K562 (cell line): ENCODE results near the gene SYNPO2. TPM values are rescaled to one million over a fixed set of nuclear protein-coding genes. Genes with fewer than 3 reads are reported as not detected.

Source experiments
- ATAC-seq: fragments of 200-7000 bp; cut with Tn5 transposase; 3 replicates; pipeline ENCODE4 v1.9.1; 2020; ENCODE audit warnings: moderate library complexity
- BruUV-seq: library from RNA; stranded (reverse); fragments of 400-500 nt; replicated peaks from 2 replicates; lab custom pipeline; 2021; lab: Mats Ljungman, UMichigan
- CTCF ChIA-PET: fragments of 300-600 bp; formaldehyde crosslinking; extraction: SDS; loops from one replicate; lab custom pipeline; 2021; ENCODE audit warnings: low intra/inter-chr PET ratio; lab: Yijun Ruan, JAX
- POLR2A ChIA-PET: fragments of 300-600, 350-650 bp; sonication (Branson Sonifier 250); formaldehyde crosslinking; extraction: SDS; loops from one replicate; lab custom pipeline; 2021; ENCODE audit warnings: antibody characterized with exemption, inconsistent platforms; lab: Yijun Ruan, JAX
- DNase-seq, 4 experiments: peaks; one replicate each; pipeline versions ENCODE4 v3.0.0 to v3.0.0-alpha.2; 2011 to 2018; ENCODE audit warnings: low spot score in 3 of 4, mixed read lengths in 3 of 4; ENCODE audit errors: extremely low read depth in 1 of 4
- FAIRE-seq: peaks from 2 replicates; lab custom pipeline; 2011; peaks lifted over from hg19 to GRCh38; lab: Jason Lieb, UNC
- H2AFZ ChIP-seq: 2 replicates; pipeline ENCODE4 v1.6.0; 2011; ENCODE audit warnings: low read depth, low read length, control low read depth, inconsistent platforms
- H3K27ac ChIP-seq: fragments of 200-600 bp; 3 replicates; pipeline ENCODE4 v1.8.0; 2011; ENCODE audit warnings: low read depth, mild to moderate bottlenecking, control low read depth, inconsistent platforms, low read length, moderate library complexity, mixed read lengths; ENCODE audit errors: extremely low read depth
- H3K27me3 ChIP-seq, 2 experiments: fragments of 300-600 bp in 1 of 2; 2 replicates in 1 of 2; 3 replicates in 1 of 2; pipeline versions ENCODE4 v1.6.0 to v1.8.0; 2011; ENCODE audit warnings: inconsistent platforms in 2 of 2, low read length in 2 of 2, mild to moderate bottlenecking in 1 of 2, mixed read lengths in 1 of 2, moderate library complexity in 1 of 2; ENCODE audit not compliant: control insufficient read depth in 2 of 2, insufficient read depth in 2 of 2
- H3K36me3 ChIP-seq: fragments of 300-600 bp; 3 replicates; pipeline ENCODE4 v1.8.0; 2011; ENCODE audit warnings: mild to moderate bottlenecking, low read length, inconsistent platforms; ENCODE audit not compliant: control insufficient read depth, insufficient read depth
- H3K4me1 ChIP-seq, 2 experiments: fragments of 200-600 bp in 1 of 2; replicated peaks in 1 of 2; 2 replicates in 1 of 2; 3 replicates in 1 of 2; pipeline versions ENCODE4 v1.5.1 to v1.8.0; 2011; ENCODE audit warnings: inconsistent platforms in 2 of 2, low read length in 2 of 2, mild to moderate bottlenecking in 1 of 2, mixed read lengths in 1 of 2, moderate library complexity in 1 of 2; ENCODE audit not compliant: control insufficient read depth in 2 of 2, insufficient read depth in 2 of 2
- H3K4me2 ChIP-seq: 2 replicates; pipeline ENCODE4 v1.6.1; 2011; ENCODE audit warnings: low read length, control low read depth, inconsistent platforms, mixed read lengths; ENCODE audit not compliant: insufficient read depth
- H3K4me3 ChIP-seq: fragments of 200-600 bp; sonication (generic), shearing (Covaris generic); 2 replicates; pipeline ENCODE4 v1.5.1; 2016; ENCODE audit warnings: control low read depth, inconsistent platforms
- H3K79me2 ChIP-seq: fragments of 200-600 bp; 3 replicates; pipeline ENCODE4 v1.8.0; 2011; ENCODE audit warnings: low read length, inconsistent platforms; ENCODE audit not compliant: control insufficient read depth, insufficient read depth
- H3K9ac ChIP-seq, 2 experiments: 2 replicates each; pipeline versions ENCODE4 v1.6.0 to v1.6.1; 2011; ENCODE audit warnings: low read depth in 2 of 2, low read length in 2 of 2, control low read depth in 1 of 2, inconsistent platforms in 1 of 2, mild to moderate bottlenecking in 1 of 2, mixed read lengths in 1 of 2; ENCODE audit not compliant: insufficient read depth in 1 of 2
- H3K9me1 ChIP-seq: one replicate; pipeline ENCODE4 v1.6.0; 2011; ENCODE audit warnings: inconsistent platforms, mild to moderate bottlenecking, low read length, moderate library complexity; ENCODE audit not compliant: control insufficient read depth, insufficient read depth
- H3K9me3 ChIP-seq: replicated peaks from 2 replicates; pipeline ENCODE4 v1.5.1; 2011; ENCODE audit warnings: low read depth, low read length, inconsistent platforms; ENCODE audit not compliant: control insufficient read depth, insufficient read depth
- H4K20me1 ChIP-seq: replicated peaks from 2 replicates; pipeline ENCODE4 v1.6.1; 2011; ENCODE audit warnings: low read length, inconsistent platforms, mixed read lengths; ENCODE audit not compliant: control insufficient read depth, insufficient read depth
- MED1 ChIP-seq: sonication (generic); formaldehyde crosslinking; IDR thresholded peaks from 2 replicates; pipeline ENCODE4 v1.8.1; 2023; ENCODE audit warnings: missing genetic modification reagents, borderline replicate concordance
- RBM14 ChIP-seq: fragments of 200-400 bp; formaldehyde crosslinking; IDR thresholded peaks from 2 replicates; pipeline ENCODE4 v1.6.1; 2018; ENCODE audit warnings: low read depth, mild to moderate bottlenecking, low read length, moderate library complexity, borderline replicate concordance; ENCODE audit not compliant: insufficient read depth
- RFX7 ChIP-seq: fragments of 250-450 bp; sonication (Bioruptor Pico); IDR thresholded peaks from 2 replicates; pipeline ENCODE4 v1.5.1; 2021; ENCODE audit warnings: mild to moderate bottlenecking
- SIRT6 ChIP-seq: IDR thresholded peaks from one replicate; pipeline ENCODE4 v1.6.1; 2012; ENCODE audit warnings: low read depth, mild to moderate bottlenecking, control low read depth, inconsistent platforms, low read length, moderate library complexity
- SMAD2 ChIP-seq: fragments of 150-350 bp; IDR thresholded peaks from 2 replicates; pipeline ENCODE4 v1.6.1; 2014; ENCODE audit warnings: low read depth, mild to moderate bottlenecking, low read length
- TCFL5 ChIP-seq: fragments of 250-450 bp; sonication (Bioruptor Pico); conservative IDR thresholded peaks from 2 replicates; pipeline ENCODE4 v1.6.1; 2021; ENCODE audit warnings: mild to moderate bottlenecking, moderate library complexity, matching md5 sums
- ZNF274 ChIP-seq: IDR thresholded peaks from 2 replicates; pipeline ENCODE4 v1.6.1; 2011; ENCODE audit warnings: low read depth, mild to moderate bottlenecking, low read length, moderate library complexity, borderline replicate concordance
- WGBS: fragments of 100-300 bp; shearing (Covaris generic); methylation state at CpG from one replicate; pipeline ENCODE4 v1.1.6; 2016; ENCODE audit warnings: low coverage, mixed read lengths; ENCODE audit not compliant: insufficient coverage; ENCODE audit errors: missing lambda C conversion rate; 5-methylcytosine and 5-hydroxymethylcytosine counted together
- in situ Hi-C: fragments of 300-500 bp; cut with MboI; formaldehyde crosslinking; loops from 4 replicates; pipeline ENCODE4 v1.15.0; 2018; ENCODE audit warnings: inconsistent platforms, mixed read lengths
- intact Hi-C: fragments of 100-400 bp; cut with micrococcal nuclease; formaldehyde crosslinking; loops from 2 replicates; pipeline ENCODE4 v1.14.2; 2022
- polyA plus RNA-seq, 8 experiments: library from polyadenylated mRNA; depleted of rRNA in 4 of 8; stranded (reverse) in 5 of 8; unstranded in 3 of 8; fragments of >200 nt; fragmentation: Nextera tagmentation in 2 of 8; fragmentation: Illumina TruSeq in 1 of 8; extraction: Ambion mirVana in 2 of 8; extraction: Trizol in 1 of 8; gene quantifications; 2 replicates each; pipeline versions ENCODE4 v1.2.1 to v1.2.3, GENCODE V29; 2011 to 2014; ENCODE audit warnings: inconsistent platforms in 1 of 8, missing spikeins in 1 of 8
- total RNA-seq, 7 experiments: library from RNA; depleted of rRNA in 6 of 7; stranded (reverse); fragments of >200 nt in 6 of 7; fragmentation: Illumina TruSeq in 2 of 7; extraction: Trizol in 2 of 7; gene quantifications; 2 replicates each; pipeline versions ENCODE4 v1.2.1 to v1.2.3, GENCODE V29; 2011 to 2021; ENCODE audit warnings: low replicate concordance in 1 of 7
- TF ChIP-seq, protein P1 (sequence below): fragments of 450-650 bp; formaldehyde crosslinking; IDR thresholded peaks from 2 replicates; pipeline ENCODE4 v1.4.0; 2020; ENCODE audit warnings: mild to moderate bottlenecking, moderate library complexity
- TF ChIP-seq, protein P2 (sequence below), 2 experiments: fragments of 450-650 bp; IDR thresholded peaks; 2 replicates each; pipeline ENCODE4 v1.6.1; 2018; ENCODE audit warnings: mild to moderate bottlenecking in 2 of 2, low read depth in 1 of 2; ENCODE audit not compliant: partially characterized antibody in 2 of 2
- TF ChIP-seq, protein P3 (sequence below), 2 experiments: fragments of 250-450 bp in 1 of 2; fragments of 450-650 bp in 1 of 2; sonication (Bioruptor Pico) in 1 of 2; IDR thresholded peaks; 2 replicates each; pipeline versions ENCODE4 v1.6.1 to v1.8.0; 2016 to 2021; ENCODE audit warnings: mild to moderate bottlenecking in 2 of 2, moderate library complexity in 2 of 2, missing compliant biosample characterization in 1 of 2, missing genetic modification characterization in 1 of 2
- TF ChIP-seq, protein P4 (sequence below): fragments of 250-450 bp; sonication (Bioruptor Pico); IDR thresholded peaks from 2 replicates; pipeline ENCODE4 v1.5.0; 2021; ENCODE audit warnings: mild to moderate bottlenecking, moderate library complexity

SYNPO2 gene
- total and polyA plus RNA-seq, 9 of the 15 experiments (the other 6 are each of a cell fraction or from before 2014, with no cell fraction given) = 0.03 to 0.18 TPM; not detected in 7

DNA sequence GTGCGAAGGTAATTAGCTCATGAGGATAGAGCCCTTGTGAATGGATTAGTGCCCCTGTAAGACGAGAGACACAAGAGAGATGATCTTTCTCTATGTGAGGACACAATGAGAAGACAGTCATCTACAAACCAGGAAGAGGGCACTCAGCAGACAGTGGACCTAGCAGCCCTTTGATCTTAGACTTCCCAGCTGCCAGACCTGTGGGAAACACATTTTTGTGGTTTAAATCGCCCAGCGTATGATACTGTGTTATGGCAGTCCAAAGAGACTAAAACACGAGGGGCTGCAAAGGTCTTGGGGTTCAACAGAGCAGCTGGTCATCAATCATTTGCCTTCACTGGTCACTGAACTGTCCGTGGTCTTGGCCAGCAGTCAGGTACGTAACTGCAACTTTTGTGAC is 9.2 kb upstream of the SYNPO2 start:
- ATAC-seq (peak; percentile 29; the same call in 2 of the 3 replicates), DNase-seq (no peak), FAIRE-seq (no peak)
- Histone ChIP-seq H3K27ac (no peak overlapping the region), H3K4me2 (no peak overlapping the region), H4K20me1 (no peaks in the 10 kb centered on the region), H3K9me1 (no peaks in the 10 kb centered on the region), H3K4me3 (no peak overlapping the region), H3K4me1 (no peaks in the 10 kb centered on the region; a peak in 1 of 5 replicates), H3K9ac (no peak overlapping the region), H3K9me3 (peaks cover 4% of the 10 kb centered on the region; the same call in 1 of the 2 replicates), H3K36me3 (no peaks in the 10 kb centered on the region), H2AFZ (no peak overlapping the region), H3K27me3 (peaks cover 2 to 12% of the 10 kb centered on the region in 2 experiments; a peak in 2 of 5 replicates), H3K79me2 (no peaks in the 10 kb centered on the region)
- no TSS peak for BruUV-seq
- POLR2A ChIA-PET = interaction anchor here (0.7 kb wide), 1 partner anchor 9 kb away, joined by 3 read pairs; no protein-coding TSS in a partner anchor
- WGBS = 7% methylated on average over 7 of the region's 7 CpGs
- CTCF ChIA-PET = no interaction called here
- intact Hi-C loops = no loop called here
- TF ChIP-seq MED1 (CRISPR knock-in tag) = no peak
- TF ChIP-seq SMAD2 = no peak
- no peak for TF ChIP-seq RBM14
- no peak for TF ChIP-seq TCFL5 (CRISPR knock-in tag)
- no peak for TF ChIP-seq RFX7 (CRISPR knock-in tag)
- no peak for TF ChIP-seq ZNF274
- TF ChIP-seq, protein P1, sequence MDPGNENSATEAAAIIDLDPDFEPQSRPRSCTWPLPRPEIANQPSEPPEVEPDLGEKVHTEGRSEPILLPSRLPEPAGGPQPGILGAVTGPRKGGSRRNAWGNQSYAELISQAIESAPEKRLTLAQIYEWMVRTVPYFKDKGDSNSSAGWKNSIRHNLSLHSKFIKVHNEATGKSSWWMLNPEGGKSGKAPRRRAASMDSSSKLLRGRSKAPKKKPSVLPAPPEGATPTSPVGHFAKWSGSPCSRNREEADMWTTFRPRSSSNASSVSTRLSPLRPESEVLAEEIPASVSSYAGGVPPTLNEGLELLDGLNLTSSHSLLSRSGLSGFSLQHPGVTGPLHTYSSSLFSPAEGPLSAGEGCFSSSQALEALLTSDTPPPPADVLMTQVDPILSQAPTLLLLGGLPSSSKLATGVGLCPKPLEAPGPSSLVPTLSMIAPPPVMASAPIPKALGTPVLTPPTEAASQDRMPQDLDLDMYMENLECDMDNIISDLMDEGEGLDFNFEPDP = no peak
- TF ChIP-seq, protein P2, sequence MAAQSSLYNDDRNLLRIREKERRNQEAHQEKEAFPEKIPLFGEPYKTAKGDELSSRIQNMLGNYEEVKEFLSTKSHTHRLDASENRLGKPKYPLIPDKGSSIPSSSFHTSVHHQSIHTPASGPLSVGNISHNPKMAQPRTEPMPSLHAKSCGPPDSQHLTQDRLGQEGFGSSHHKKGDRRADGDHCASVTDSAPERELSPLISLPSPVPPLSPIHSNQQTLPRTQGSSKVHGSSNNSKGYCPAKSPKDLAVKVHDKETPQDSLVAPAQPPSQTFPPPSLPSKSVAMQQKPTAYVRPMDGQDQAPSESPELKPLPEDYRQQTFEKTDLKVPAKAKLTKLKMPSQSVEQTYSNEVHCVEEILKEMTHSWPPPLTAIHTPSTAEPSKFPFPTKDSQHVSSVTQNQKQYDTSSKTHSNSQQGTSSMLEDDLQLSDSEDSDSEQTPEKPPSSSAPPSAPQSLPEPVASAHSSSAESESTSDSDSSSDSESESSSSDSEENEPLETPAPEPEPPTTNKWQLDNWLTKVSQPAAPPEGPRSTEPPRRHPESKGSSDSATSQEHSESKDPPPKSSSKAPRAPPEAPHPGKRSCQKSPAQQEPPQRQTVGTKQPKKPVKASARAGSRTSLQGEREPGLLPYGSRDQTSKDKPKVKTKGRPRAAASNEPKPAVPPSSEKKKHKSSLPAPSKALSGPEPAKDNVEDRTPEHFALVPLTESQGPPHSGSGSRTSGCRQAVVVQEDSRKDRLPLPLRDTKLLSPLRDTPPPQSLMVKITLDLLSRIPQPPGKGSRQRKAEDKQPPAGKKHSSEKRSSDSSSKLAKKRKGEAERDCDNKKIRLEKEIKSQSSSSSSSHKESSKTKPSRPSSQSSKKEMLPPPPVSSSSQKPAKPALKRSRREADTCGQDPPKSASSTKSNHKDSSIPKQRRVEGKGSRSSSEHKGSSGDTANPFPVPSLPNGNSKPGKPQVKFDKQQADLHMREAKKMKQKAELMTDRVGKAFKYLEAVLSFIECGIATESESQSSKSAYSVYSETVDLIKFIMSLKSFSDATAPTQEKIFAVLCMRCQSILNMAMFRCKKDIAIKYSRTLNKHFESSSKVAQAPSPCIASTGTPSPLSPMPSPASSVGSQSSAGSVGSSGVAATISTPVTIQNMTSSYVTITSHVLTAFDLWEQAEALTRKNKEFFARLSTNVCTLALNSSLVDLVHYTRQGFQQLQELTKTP (IDR thresholded peaks at IDR 0.05; ENCODE audit: low read depth in 1 of 2, partially characterized antibody in 2 of 2) = no peak
- TF ChIP-seq SIRT6 = no peak
- TF ChIP-seq, protein P3, sequence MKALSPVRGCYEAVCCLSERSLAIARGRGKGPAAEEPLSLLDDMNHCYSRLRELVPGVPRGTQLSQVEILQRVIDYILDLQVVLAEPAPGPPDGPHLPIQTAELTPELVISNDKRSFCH (CRISPR knock-in tag; IDR thresholded peaks at IDR 0.05) = no peak
- TF ChIP-seq, protein P3 (tag; IDR thresholded peaks at IDR 0.05) = no peak
- TF ChIP-seq, protein P4, sequence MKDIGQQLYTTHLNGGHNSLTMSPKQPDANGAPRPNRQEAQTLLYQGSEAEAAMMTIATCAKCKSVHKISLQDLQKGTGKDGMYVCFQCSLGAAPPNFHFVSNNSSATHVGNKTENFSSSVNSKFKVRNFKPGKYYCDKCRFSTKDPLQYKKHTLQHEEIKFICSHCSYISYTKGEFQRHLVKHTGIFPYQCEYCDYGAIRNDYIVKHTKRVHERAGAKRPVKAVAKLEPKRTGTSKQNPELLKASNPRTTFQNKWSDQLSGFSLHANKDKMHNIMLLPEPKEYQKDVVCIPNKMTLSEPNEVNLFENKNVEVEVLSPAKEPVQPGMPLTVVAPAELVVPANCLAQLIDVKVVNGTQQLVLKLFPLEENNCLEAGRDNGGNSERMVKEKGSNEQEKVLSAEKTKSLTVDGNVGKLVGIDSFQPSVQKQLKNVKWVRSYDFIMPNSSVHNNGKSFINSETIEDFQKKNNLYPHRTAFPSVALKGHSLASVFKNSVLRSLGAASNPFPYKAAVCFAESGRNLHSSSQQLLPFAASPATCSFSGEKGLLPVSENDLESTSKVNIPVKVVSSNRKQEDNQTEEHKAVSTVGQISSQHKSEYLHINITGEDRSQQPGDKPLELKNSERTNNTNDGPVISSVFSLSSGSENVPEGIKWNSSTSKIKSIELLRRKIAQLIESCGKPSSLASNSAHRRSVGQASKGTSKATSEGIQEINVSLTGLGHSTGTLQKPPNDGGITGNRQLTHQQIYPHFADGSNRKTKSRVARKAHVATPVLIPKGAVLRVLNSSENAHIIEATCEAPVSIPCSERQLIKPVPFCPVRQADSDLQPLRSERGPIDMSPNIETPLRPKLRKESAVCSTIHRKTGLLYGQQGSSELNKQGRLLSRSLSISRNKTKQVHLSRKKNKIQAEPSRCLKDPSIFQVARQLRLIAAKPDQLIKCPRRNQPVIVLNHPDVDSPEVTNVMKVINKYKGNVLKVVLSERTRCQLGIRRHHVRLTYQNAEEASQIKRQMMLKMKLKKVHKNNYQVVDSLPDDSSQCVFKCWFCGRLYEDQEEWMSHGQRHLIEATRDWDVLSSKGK (CRISPR knock-in tag) = no peak
- in situ Hi-C loops = no loop called here
